ENCODE measurements around the gene DNAJC4.

The DNAJC4 gene

GRCh38 chr11:64235437-64236161 lies 5.3 kb downstream of the DNAJC4 start:
- no peak for TF ChIP-seq REST (IDR thresholded peaks at IDR 0.05; ENCODE audit: insufficient read depth in 1 of 2, low read depth in 2 of 2, low read length in 2 of 2)
- TF ChIP-seq POLR2AphosphoS5 (IDR thresholded peaks at IDR 0.05; ENCODE audit: low read depth, low read length) = no peak
- no peak for TF ChIP-seq FOXP2 (optimal IDR thresholded peaks at IDR 0.05; ENCODE audit: borderline replicate concordance, extremely low read depth, extremely low read length, insufficient read depth)
- no peak for TF ChIP-seq TAF1 (IDR thresholded peaks at IDR 0.05; ENCODE audit: borderline replicate concordance, insufficient read depth, low read length)
- no peak for TF ChIP-seq SIN3A (IDR thresholded peaks at IDR 0.05; ENCODE audit: borderline replicate concordance, insufficient read depth, low read length)

- TF ChIP-seq SIN3A (IDR thresholded peaks at IDR 0.05; ENCODE audit: borderline replicate concordance, insufficient read depth, low read length) = no peak
- TF ChIP-seq POLR2AphosphoS5 (IDR thresholded peaks at IDR 0.05; ENCODE audit: low read depth, low read length) = no peak
- no peak for TF ChIP-seq FOXP2 (optimal IDR thresholded peaks at IDR 0.05; ENCODE audit: borderline replicate concordance, extremely low read depth, extremely low read length, insufficient read depth)
- TF ChIP-seq REST (IDR thresholded peaks at IDR 0.05; ENCODE audit: insufficient read depth in 1 of 2, low read depth in 2 of 2, low read length in 2 of 2) = no peak
- no peak for TF ChIP-seq TAF1 (IDR thresholded peaks at IDR 0.05; ENCODE audit: borderline replicate concordance, insufficient read depth, low read length)
These were observed 7.2 kb downstream of the DNAJC4 start for GRCh38 chr11:64237484-64237951.

- no peak for TF ChIP-seq POLR2AphosphoS5 (IDR thresholded peaks at IDR 0.05; ENCODE audit: low read depth, low read length)
- no peak for TF ChIP-seq REST (IDR thresholded peaks at IDR 0.05; ENCODE audit: insufficient read depth in 1 of 2, low read depth in 2 of 2, low read length in 2 of 2)
- TF ChIP-seq TAF1 (IDR thresholded peaks at IDR 0.05; ENCODE audit: borderline replicate concordance, insufficient read depth, low read length) = no peak
- TF ChIP-seq FOXP2 (optimal IDR thresholded peaks at IDR 0.05; ENCODE audit: borderline replicate concordance, extremely low read depth, extremely low read length, insufficient read depth) = no peak
- no peak for TF ChIP-seq SIN3A (IDR thresholded peaks at IDR 0.05; ENCODE audit: borderline replicate concordance, insufficient read depth, low read length)
These were observed 7.7 kb downstream of the DNAJC4 start for GRCh38 chr11:64238076-64238475.

GRCh38 chr11:64238999-64239398 lies 8.7 kb downstream of the DNAJC4 start:
- TF ChIP-seq REST (IDR thresholded peaks at IDR 0.05; ENCODE audit: insufficient read depth in 1 of 2, low read depth in 2 of 2, low read length in 2 of 2) (no peak), SIN3A (IDR thresholded peaks at IDR 0.05; ENCODE audit: borderline replicate concordance, insufficient read depth, low read length) (no peak), TAF1 (IDR thresholded peaks at IDR 0.05; ENCODE audit: borderline replicate concordance, insufficient read depth, low read length) (no peak), FOXP2 (optimal IDR thresholded peaks at IDR 0.05; ENCODE audit: borderline replicate concordance, extremely low read depth, extremely low read length, insufficient read depth) (no peak), POLR2AphosphoS5 (IDR thresholded peaks at IDR 0.05; ENCODE audit: low read depth, low read length) (no peak)
